Transverse colon (tissue), 4 donors: ENCODE results near the gene SERBP1. TPM values are rescaled to one million over a fixed set of nuclear protein-coding genes. Genes with fewer than 3 reads are reported as not detected.

Experiments
- DNase-seq: peaks from one replicate; pipeline ENCODE4 v3.0.0-alpha.2; 2019
- H3K27ac ChIP-seq, 4 donors: fragments of 200-600 bp; sonication (generic); 2 replicates each; pipeline ENCODE4 v1.5.1; 2016 to 2018; ENCODE audit warnings: inconsistent platforms in 4 of 4
- H3K27me3 ChIP-seq: fragments of 200-600 bp; sonication (generic); 2 replicates; pipeline ENCODE4 v1.5.1; 2017; ENCODE audit warnings: inconsistent platforms
- H3K36me3 ChIP-seq, 4 donors: fragments of 200-600 bp; sonication (generic); 2 replicates each; pipeline ENCODE4 v1.5.1; 2017 to 2019; ENCODE audit warnings: inconsistent platforms in 4 of 4
- H3K4me1 ChIP-seq, 4 donors: fragments of 200-600 bp; sonication (generic); 2 replicates each; pipeline ENCODE4 v1.5.1; 2017 to 2020; ENCODE audit warnings: inconsistent platforms in 4 of 4
- H3K4me3 ChIP-seq, 4 donors: fragments of 200-600 bp; sonication (generic); 1 replicate in 1 of 4; 2 replicates in 3 of 4; pipeline versions ENCODE4 v1.5.1 to v1.6.1; 2017 to 2019; ENCODE audit warnings: inconsistent platforms in 4 of 4
- H3K9me3 ChIP-seq, 2 donors: fragments of 200-600 bp; sonication (generic); 2 replicates each; pipeline ENCODE4 v1.5.1; 2017 to 2019; ENCODE audit warnings: inconsistent platforms in 2 of 2
- CTCF ChIP-seq, 5 experiments: fragments of 200-600 bp in 3 of 5; fragments of 450-650 bp in 2 of 5; sonication (generic) in 3 of 5; IDR thresholded peaks; 1 replicate in 2 of 5; 2 replicates in 3 of 5; pipeline ENCODE4 v1.5.1; 2016 to 2017; ENCODE audit warnings: antibody characterized with exemption in 5 of 5, inconsistent platforms in 3 of 5, mild to moderate bottlenecking in 2 of 5, moderate library complexity in 1 of 5
- EP300 ChIP-seq: sonication (generic); formaldehyde crosslinking; IDR thresholded peaks from one replicate; pipeline ENCODE4 v1.6.1; 2017; ENCODE audit warnings: antibody characterized with exemption, low read depth
- POLR2A ChIP-seq: fragments of 450-650 bp; IDR thresholded peaks from one replicate; pipeline ENCODE4 v1.6.1; 2016; ENCODE audit warnings: antibody characterized with exemption, mild to moderate bottlenecking, moderate library complexity
- POLR2AphosphoS5 ChIP-seq, 3 donors: sonication (generic); formaldehyde crosslinking; IDR thresholded peaks; one replicate each; pipeline ENCODE4 v1.6.1; 2016; ENCODE audit warnings: antibody characterized with exemption in 3 of 3
- WGBS, 2 donors: methylation state at CpG; one replicate each; pipeline ENCODE4 v1.1.5; 2018; ENCODE audit warnings: low coverage in 1 of 2; 5-methylcytosine and 5-hydroxymethylcytosine counted together
- in situ Hi-C, 4 donors: fragments of 200-750 bp; cut with MboI; loops; one replicate each; pipeline versions ENCODE4 v1.15.0 to v1.15.1; 2017; ENCODE audit warnings: low sequenced_read_pairs in 3 of 4, low pct_ligation_motif_present in 1 of 4, low pct_unique_long_range_greater_than_20kb in 1 of 4
- intact Hi-C: fragments of 100-400 bp; cut with DNase I; formaldehyde crosslinking; loops from one replicate; pipeline ENCODE4 v1.15.1; 2023; ENCODE audit warnings: low total_unique reads
- total RNA-seq, 4 donors: library from RNA; depleted of rRNA; stranded (reverse); fragments of >200 nt; gene quantifications; one replicate each; pipeline ENCODE4 v1.1.0, GENCODE V29; 2016

Gene SERBP1
- total RNA-seq, 4 donors from 2014 or later = 64.3 to 218 (median 158) TPM

GRCh38 chr1:67472056-67472455 is 41.9 kb upstream of the SERBP1 start:
- in situ Hi-C loops = no loop called here
- TF ChIP-seq POLR2AphosphoS5 (IDR thresholded peaks at IDR 0.05) (no peak), EP300 (no peak), CTCF (IDR thresholded peaks at IDR 0.05) (no peak), POLR2A (no peak)
- Histone ChIP-seq H3K9me3 (no peaks in the 10 kb centered on the region), H3K27ac (no peak overlapping the region), H3K27me3 (no peaks in the 10 kb centered on the region), H3K4me3 (no peak overlapping the region), H3K36me3 (no peaks in the 10 kb centered on the region), H3K4me1 (no peaks in the 10 kb centered on the region)
- DNase-seq = no peak
- 40 to 51% methylated on average over 2 of the region's 2 CpGs for WGBS, 2 donors
- intact Hi-C loops = no loop called here

- H3K36me3 ChIP-seq = no peaks in the 10 kb centered on the region
- no peak overlapping the region for H3K4me3 ChIP-seq
- no peak overlapping the region for H3K27ac ChIP-seq
- TF ChIP-seq POLR2AphosphoS5 (IDR thresholded peaks at IDR 0.05) (no peak), EP300 (no peak), CTCF (IDR thresholded peaks at IDR 0.05) (no peak), POLR2A (no peak)
- no peak for DNase-seq
- no peaks in the 10 kb centered on the region for H3K27me3 ChIP-seq
- in situ Hi-C loops = no loop called here
- H3K9me3 ChIP-seq = no peaks in the 10 kb centered on the region
- intact Hi-C loops = no loop called here
- H3K4me1 ChIP-seq = no peaks in the 10 kb centered on the region
- WGBS, 2 donors = 63 to 64% methylated on average over 3 of the region's 3 CpGs
Measured at GRCh38 chr1:67469431-67469830, 39.2 kb upstream of the SERBP1 start.

GRCh38 chr1:67468066-67468718 is 38.0 kb upstream of the SERBP1 start:
- no peaks in the 10 kb centered on the region for H3K36me3 ChIP-seq
- no peaks in the 10 kb centered on the region for H3K27me3 ChIP-seq
- 76 to 83% methylated on average over 3 to 4 of the region's 4 CpGs for WGBS, 2 donors
- no peak for DNase-seq
- TF ChIP-seq CTCF (IDR thresholded peaks at IDR 0.05) = no peak
- TF ChIP-seq POLR2AphosphoS5 (IDR thresholded peaks at IDR 0.05) = no peak
- TF ChIP-seq EP300 = no peak
- TF ChIP-seq POLR2A = no peak
- H3K9me3 ChIP-seq = no peaks in the 10 kb centered on the region
- no peak overlapping the region for H3K4me3 ChIP-seq
- no peak overlapping the region for H3K27ac ChIP-seq
- intact Hi-C loops = no loop called here
- H3K4me1 ChIP-seq = no peaks in the 10 kb centered on the region
- in situ Hi-C loops = no loop called here

GRCh38 chr1:67465375-67465774 is 35.2 kb upstream of the SERBP1 start:
- Histone ChIP-seq H3K9me3 (no peaks in the 10 kb centered on the region), H3K4me3 (no peak overlapping the region), H3K27ac (no peak overlapping the region), H3K27me3 (no peaks in the 10 kb centered on the region), H3K4me1 (no peaks in the 10 kb centered on the region), H3K36me3 (no peaks in the 10 kb centered on the region)
- DNase-seq = no peak
- TF ChIP-seq POLR2A (no peak), CTCF (IDR thresholded peaks at IDR 0.05) (no peak), EP300 (no peak), POLR2AphosphoS5 (IDR thresholded peaks at IDR 0.05) (no peak)
- intact Hi-C loops (no loop called here), in situ Hi-C loops (no loop called here)
- 72 to 76% methylated on average over 3 to 4 of the region's 4 CpGs for WGBS, 2 donors
